Esophagus muscularis mucosa (tissue), 4 donors: ENCODE measurements around the gene ZFYVE28. TPM values are rescaled to one million over a fixed set of nuclear protein-coding genes. Genes with fewer than 3 reads are reported as not detected.

Source experiments
- DNase-seq: peaks from one replicate; pipeline ENCODE4 v3.0.0-alpha.2; 2017; ENCODE audit errors: extremely low spot score
- H3K27ac ChIP-seq, 4 donors: fragments of 200-600 bp; sonication (generic); replicated peaks in 1 of 4; 1 replicate in 3 of 4; 2 replicates in 1 of 4; pipeline ENCODE4 v1.5.1; 2016 to 2019; ENCODE audit warnings: mild to moderate bottlenecking in 1 of 4
- H3K27me3 ChIP-seq, 4 donors: fragments of 200-600 bp; sonication (generic); one replicate each; pipeline versions ENCODE4 v1.5.1 to v1.6.0; 2016 to 2019
- H3K36me3 ChIP-seq, 4 donors: fragments of 200-600 bp; sonication (generic); one replicate each; pipeline ENCODE4 v1.5.1; 2016 to 2019
- H3K4me1 ChIP-seq, 4 donors: fragments of 200-600 bp; sonication (generic); one replicate each; pipeline ENCODE4 v1.5.1; 2016 to 2019
- H3K4me3 ChIP-seq, 4 donors: fragments of 200-600 bp; sonication (generic); 1 replicate in 2 of 4; 2 replicates in 2 of 4; pipeline ENCODE4 v1.5.1; 2016 to 2019; ENCODE audit warnings: mild to moderate bottlenecking in 4 of 4, moderate library complexity in 1 of 4
- H3K9me3 ChIP-seq, 4 donors: fragments of 200-600 bp; sonication (generic); 1 replicate in 3 of 4; 2 replicates in 1 of 4; pipeline ENCODE4 v1.5.1; 2016 to 2019
- EP300 ChIP-seq: sonication (generic); formaldehyde crosslinking; IDR thresholded peaks from one replicate; pipeline ENCODE4 v1.6.1; 2017; ENCODE audit warnings: antibody characterized with exemption
- POLR2A ChIP-seq: fragments of 450-650 bp; IDR thresholded peaks from one replicate; pipeline ENCODE4 v1.6.1; 2017; ENCODE audit warnings: antibody characterized with exemption, moderate library complexity, mild to moderate bottlenecking, low read depth
- POLR2AphosphoS5 ChIP-seq, 2 donors: sonication (generic); formaldehyde crosslinking; IDR thresholded peaks; one replicate each; pipeline ENCODE4 v1.6.1; 2017; ENCODE audit warnings: antibody characterized with exemption in 2 of 2
- WGBS: methylation state at CpG from one replicate; pipeline ENCODE4 v1.1.5; 2018; 5-methylcytosine and 5-hydroxymethylcytosine counted together
- intact Hi-C: fragments of 100-400 bp; cut with DNase I; formaldehyde crosslinking; loops from one replicate; pipeline ENCODE4 v1.15.1; 2023
- total RNA-seq, 4 donors: library from RNA; depleted of rRNA; stranded (reverse); fragments of >200 nt; gene quantifications; one replicate each; pipeline versions ENCODE4 v1.1.0 to v1.2.1, GENCODE V29; 2016
- TF ChIP-seq, protein P1 (sequence below), 3 experiments: fragments of 200-600 bp in 2 of 3; fragments of 450-650 bp in 1 of 3; sonication (generic) in 2 of 3; IDR thresholded peaks; one replicate each; pipeline ENCODE4 v1.5.1; 2017 to 2019; ENCODE audit warnings: antibody characterized with exemption in 3 of 3, mild to moderate bottlenecking in 2 of 3, moderate library complexity in 1 of 3

ZFYVE28 gene
- total RNA-seq, 4 donors from 2014 or later, result 4.5 to 13.4 (median 8.4) TPM

DNA sequence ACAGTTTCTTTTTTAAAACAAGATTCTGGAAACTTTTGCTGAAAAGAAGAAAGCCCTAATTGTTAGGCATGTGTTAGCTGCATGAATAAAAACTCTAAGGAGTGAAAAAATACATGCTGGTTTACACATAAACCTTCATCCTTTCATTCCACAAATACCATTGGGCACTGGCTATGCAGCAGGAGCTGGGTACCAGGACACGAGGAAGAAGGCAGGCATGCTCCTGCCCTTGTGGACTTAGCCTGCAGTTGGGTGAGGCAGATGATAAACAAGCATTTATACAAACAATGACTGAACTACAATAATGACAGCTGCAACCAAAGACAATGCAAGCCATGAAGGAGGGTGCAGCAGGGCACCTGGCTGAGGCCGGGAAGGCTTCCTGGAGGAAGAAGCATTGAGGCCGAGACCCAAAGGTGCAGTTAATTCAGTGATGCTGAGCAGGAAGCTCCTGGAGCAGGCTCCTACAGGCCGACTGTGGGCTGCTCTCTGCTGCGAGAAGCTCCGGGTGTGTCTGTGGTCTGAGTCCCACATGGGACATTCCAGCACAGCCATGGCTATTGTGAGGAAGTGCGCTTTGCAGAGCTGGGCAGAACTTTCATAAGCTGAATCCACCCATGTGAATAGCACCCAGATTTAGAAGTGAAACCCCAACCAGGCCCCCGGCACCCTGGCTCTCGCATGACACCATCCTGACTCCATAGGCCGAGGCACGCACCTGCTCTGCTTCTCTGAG, 112.5 kb downstream of the ZFYVE28 start:
- intact Hi-C loops, result no loop called here
- 83% methylated on average over 11 of the region's 11 CpGs for WGBS
- Histone ChIP-seq H3K27ac (no peak overlapping the region), H3K4me1 (peaks cover 0 to 12% (median 6%) of the 10 kb centered on the region in 4 donors), H3K36me3 (peaks cover 0 to 13% (median 6%) of the 10 kb centered on the region in 4 donors), H3K27me3 (no peaks in the 10 kb centered on the region), H3K4me3 (no peak overlapping the region), H3K9me3 (peaks cover 0 to 42% (median 16%) of the 10 kb centered on the region in 4 donors)
- DNase-seq, result peak; percentile 75
- TF ChIP-seq, protein P1, sequence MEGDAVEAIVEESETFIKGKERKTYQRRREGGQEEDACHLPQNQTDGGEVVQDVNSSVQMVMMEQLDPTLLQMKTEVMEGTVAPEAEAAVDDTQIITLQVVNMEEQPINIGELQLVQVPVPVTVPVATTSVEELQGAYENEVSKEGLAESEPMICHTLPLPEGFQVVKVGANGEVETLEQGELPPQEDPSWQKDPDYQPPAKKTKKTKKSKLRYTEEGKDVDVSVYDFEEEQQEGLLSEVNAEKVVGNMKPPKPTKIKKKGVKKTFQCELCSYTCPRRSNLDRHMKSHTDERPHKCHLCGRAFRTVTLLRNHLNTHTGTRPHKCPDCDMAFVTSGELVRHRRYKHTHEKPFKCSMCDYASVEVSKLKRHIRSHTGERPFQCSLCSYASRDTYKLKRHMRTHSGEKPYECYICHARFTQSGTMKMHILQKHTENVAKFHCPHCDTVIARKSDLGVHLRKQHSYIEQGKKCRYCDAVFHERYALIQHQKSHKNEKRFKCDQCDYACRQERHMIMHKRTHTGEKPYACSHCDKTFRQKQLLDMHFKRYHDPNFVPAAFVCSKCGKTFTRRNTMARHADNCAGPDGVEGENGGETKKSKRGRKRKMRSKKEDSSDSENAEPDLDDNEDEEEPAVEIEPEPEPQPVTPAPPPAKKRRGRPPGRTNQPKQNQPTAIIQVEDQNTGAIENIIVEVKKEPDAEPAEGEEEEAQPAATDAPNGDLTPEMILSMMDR (IDR thresholded peaks at IDR 0.05), result no peak
- no peak for TF ChIP-seq POLR2AphosphoS5 (IDR thresholded peaks at IDR 0.05)
- no peak for TF ChIP-seq POLR2A
- no peak for TF ChIP-seq EP300

DNA sequence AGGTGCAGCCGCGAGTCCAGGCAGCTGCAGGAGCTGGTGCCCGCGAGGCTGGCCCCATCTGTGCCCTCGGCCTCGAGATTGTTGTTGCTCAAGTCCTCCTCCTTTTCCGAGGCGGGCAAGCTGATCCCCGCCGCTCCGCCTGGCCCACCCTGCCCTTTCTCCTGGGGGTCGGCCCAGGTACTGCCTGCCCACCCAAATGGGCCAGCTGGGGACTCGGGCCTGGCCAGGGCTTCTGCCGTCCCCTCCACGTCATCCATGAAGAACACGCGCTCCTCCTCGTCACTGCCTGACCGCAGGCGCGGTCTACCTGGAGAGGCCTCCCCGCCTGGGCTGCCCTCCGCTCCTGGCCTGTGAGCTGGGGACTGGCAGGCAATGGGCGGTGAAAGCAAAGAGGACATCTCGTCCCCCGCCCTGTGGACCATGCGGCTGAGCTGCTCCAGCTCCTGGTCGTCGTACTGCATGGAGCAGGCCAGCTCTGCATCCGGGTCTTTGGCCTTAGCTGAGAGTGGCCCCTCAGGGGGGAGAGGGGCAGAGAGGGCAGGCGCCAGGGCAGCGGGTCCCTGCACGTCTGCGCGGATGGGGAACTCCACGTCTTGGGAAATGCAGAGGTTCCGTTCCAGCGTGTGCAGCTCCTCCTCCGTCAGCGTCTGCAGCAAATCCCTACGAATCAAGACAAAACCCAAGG, 113.4 kb downstream of the ZFYVE28 start:
- intact Hi-C loops, result no loop called here
- peak; percentile 85 for DNase-seq
- Histone ChIP-seq H3K4me3 (no peak overlapping the region), H3K27ac (no peak overlapping the region), H3K36me3 (peaks cover 0 to 13% (median 6%) of the 10 kb centered on the region in 4 donors), H3K27me3 (no peaks in the 10 kb centered on the region), H3K9me3 (peaks cover 0 to 34% (median 10%) of the 10 kb centered on the region in 4 donors), H3K4me1 (peaks cover 0 to 12% (median 6%) of the 10 kb centered on the region in 4 donors)
- 75% methylated on average over 16 of the region's 41 CpGs for WGBS
- TF ChIP-seq POLR2AphosphoS5 (IDR thresholded peaks at IDR 0.05) (no peak), EP300 (no peak), POLR2A (no peak)
- TF ChIP-seq, protein P1 (IDR thresholded peaks at IDR 0.05), result no peak

DNA sequence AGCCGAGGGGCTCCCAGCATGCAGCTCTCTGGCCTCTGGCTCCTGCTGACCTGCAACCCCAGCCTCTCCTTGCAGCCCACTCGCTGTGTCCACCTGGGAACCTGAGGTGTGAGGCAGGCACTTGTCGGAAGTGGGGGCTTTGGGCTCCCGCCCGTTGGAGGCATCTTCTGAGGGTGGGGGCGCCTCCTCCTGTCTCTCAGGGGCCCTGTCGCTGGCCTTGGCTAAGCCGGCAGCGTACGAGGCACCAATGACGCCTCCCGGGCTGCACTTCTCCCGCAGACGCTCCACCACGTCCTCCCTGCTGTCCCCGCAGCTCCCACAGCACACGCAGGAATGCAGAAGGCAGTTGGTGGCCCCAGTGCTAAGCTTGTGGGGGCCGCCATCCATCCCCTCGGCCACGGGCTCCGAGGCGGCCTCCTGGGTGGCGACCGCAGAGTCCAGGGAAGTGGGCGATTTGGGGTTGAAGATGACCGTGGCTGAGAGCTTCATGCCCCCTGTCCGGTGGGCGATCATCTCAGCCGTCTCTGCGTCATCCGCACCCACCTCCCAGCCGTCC, 114.0 kb downstream of the ZFYVE28 start:
- Histone ChIP-seq H3K27me3 (no peaks in the 10 kb centered on the region), H3K9me3 (peaks cover 0 to 27% (median 9%) of the 10 kb centered on the region in 4 donors), H3K4me1 (peaks cover 0 to 12% (median 6%) of the 10 kb centered on the region in 4 donors), H3K27ac (no peak overlapping the region), H3K4me3 (no peak overlapping the region), H3K36me3 (peaks cover 0 to 13% (median 6%) of the 10 kb centered on the region in 4 donors)
- WGBS, result 91% methylated on average over 18 of the region's 32 CpGs
- intact Hi-C loops, result no loop called here
- TF ChIP-seq POLR2A, result no peak
- no peak for TF ChIP-seq EP300
- TF ChIP-seq, protein P1 (IDR thresholded peaks at IDR 0.05), result no peak
- no peak for TF ChIP-seq POLR2AphosphoS5 (IDR thresholded peaks at IDR 0.05)
- DNase-seq, result peak; percentile 50

DNA sequence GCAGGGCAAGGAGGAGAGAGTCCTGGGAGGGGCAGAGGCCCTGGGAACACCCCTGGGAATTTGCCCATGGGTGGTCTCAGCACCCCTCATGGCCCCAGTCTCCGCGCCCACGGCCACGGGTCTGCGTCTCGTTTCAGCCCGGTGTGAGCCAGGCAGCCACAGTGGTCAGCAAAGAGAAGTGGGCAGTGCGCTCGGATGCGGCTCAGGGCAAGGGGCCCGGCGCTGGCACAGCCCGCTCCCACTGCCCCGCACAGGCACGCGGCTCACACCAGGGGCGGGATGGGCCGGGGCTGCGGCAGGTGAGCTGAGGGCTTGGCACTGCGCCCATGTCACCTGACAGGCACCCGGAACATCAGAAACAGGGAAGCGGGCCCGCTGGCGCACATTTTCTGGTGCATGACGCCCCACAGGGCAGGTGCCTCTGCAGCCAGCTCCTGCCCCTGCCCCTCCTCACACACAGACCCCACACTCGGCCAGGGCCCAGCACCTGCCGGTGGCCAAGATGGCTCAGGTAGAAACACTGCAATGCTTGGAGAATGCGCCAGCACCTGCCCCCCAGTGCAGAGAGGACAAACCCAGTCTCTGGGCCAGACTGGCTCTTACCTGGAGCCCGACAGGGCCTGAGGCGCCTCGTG, 114.6 kb downstream of the ZFYVE28 start:
- TF ChIP-seq EP300 (no peak), POLR2A (no peak), POLR2AphosphoS5 (IDR thresholded peaks at IDR 0.05) (no peak)
- TF ChIP-seq, protein P1 (IDR thresholded peaks at IDR 0.05), result no peak
- no peak overlapping the region for H3K4me3 ChIP-seq
- H3K9me3 ChIP-seq, result peaks cover 0 to 21% (median 9%) of the 10 kb centered on the region in 4 donors
- no peak for DNase-seq
- no peak overlapping the region for H3K27ac ChIP-seq
- 87% methylated on average over 17 of the region's 31 CpGs for WGBS
- H3K36me3 ChIP-seq, result peaks cover 0 to 13% (median 6%) of the 10 kb centered on the region in 4 donors
- no peaks in the 10 kb centered on the region for H3K27me3 ChIP-seq
- intact Hi-C loops, result no loop called here
- peaks cover 0 to 12% (median 6%) of the 10 kb centered on the region in 4 donors for H3K4me1 ChIP-seq
